Kidney (tissue), 11 donors: ENCODE measurements around the gene CSF2. TPM values are rescaled to one million over a fixed set of nuclear protein-coding genes. Genes with fewer than 3 reads are reported as not detected.
"Not testable (repeated sequence)": the region's sequence is repeated elsewhere in the genome, so short reads cannot be mapped to it uniquely, and the experiment has no call there.

Experiments
- DNase-seq, 5 donors: peaks; one replicate each; pipeline ENCODE4 v3.0.0-alpha.2; 2013 to 2020
- FAIRE-seq: peaks from 2 replicates; lab custom pipeline; 2012; peaks lifted over from hg19 to GRCh38; lab: Jason Lieb, UNC
- H3K27ac ChIP-seq, 2 donors: one replicate each; pipeline ENCODE4 v1.7.0; 2013; ENCODE audit warnings: low read depth in 2 of 2, low read length in 2 of 2, inconsistent platforms in 1 of 2
- H3K27me3 ChIP-seq: one replicate; pipeline ENCODE4 v1.7.1; 2013; ENCODE audit warnings: low read length, inconsistent platforms; ENCODE audit not compliant: control insufficient read depth, insufficient read depth
- H3K36me3 ChIP-seq, 3 donors: one replicate each; pipeline versions ENCODE4 v1.7.0 to v1.7.1; 2013; ENCODE audit warnings: low read length in 3 of 3, control low read depth in 1 of 3, inconsistent platforms in 1 of 3; ENCODE audit not compliant: insufficient read depth in 3 of 3, control insufficient read depth in 2 of 3
- H3K4me1 ChIP-seq, 3 donors: one replicate each; pipeline versions ENCODE4 v1.7.0 to v1.7.1; 2013; ENCODE audit warnings: low read length in 3 of 3, inconsistent platforms in 1 of 3, low read depth in 1 of 3; ENCODE audit not compliant: control insufficient read depth in 2 of 3, insufficient read depth in 2 of 3
- H3K4me3 ChIP-seq, 3 donors: one replicate each; pipeline versions ENCODE4 v1.7.0 to v1.8.1; 2013; ENCODE audit warnings: low read length in 3 of 3, control low read depth in 1 of 3, inconsistent platforms in 1 of 3
- H3K9ac ChIP-seq, 3 donors: one replicate each; pipeline versions ENCODE4 v1.7.0 to v1.7.1; 2013; ENCODE audit warnings: low read length in 3 of 3, control low read depth in 1 of 3, inconsistent platforms in 1 of 3
- H3K9me3 ChIP-seq, 3 donors: one replicate each; pipeline versions ENCODE4 v1.7.0 to v1.7.1; 2013; ENCODE audit warnings: low read length in 3 of 3, control low read depth in 1 of 3, inconsistent platforms in 1 of 3; ENCODE audit not compliant: control insufficient read depth in 2 of 3, insufficient read depth in 1 of 3
- intact Hi-C: fragments of 100-400 bp; cut with DNase I; formaldehyde crosslinking; loops from one replicate; pipeline ENCODE4 v1.11.1; 2022
- polyA plus RNA-seq: library from polyadenylated mRNA; stranded (reverse); fragments of 350-450 nt; fragmentation: Illumina TruSeq; extraction: RNeasy Lipid Tissue Mini Kit (QIAGEN cat#74804); gene quantifications from one replicate; pipeline ENCODE4 v1.2.3, GENCODE V29; 2014; ENCODE audit warnings: low read depth, low replicate concordance; ENCODE audit not compliant: insufficient read depth
- total RNA-seq: library from RNA; stranded (reverse); fragmentation: NEBNext Ultra II Directional; extraction: Animal tissue kit (Norgen Biotek cat#: 25700); gene quantifications from one replicate; pipeline ENCODE4 v1.2.1, GENCODE V29; 2021
- donor health status: control.
- donor health status: control.
- donor health status: DM: yes; HTN: yes; CAD: no.
- donor health status: Normal renal cell carcinoma (clear cell type).

Gene CSF2
- total and polyA plus RNA-seq, 2 donors from 2014 or later: not detected

DNA sequence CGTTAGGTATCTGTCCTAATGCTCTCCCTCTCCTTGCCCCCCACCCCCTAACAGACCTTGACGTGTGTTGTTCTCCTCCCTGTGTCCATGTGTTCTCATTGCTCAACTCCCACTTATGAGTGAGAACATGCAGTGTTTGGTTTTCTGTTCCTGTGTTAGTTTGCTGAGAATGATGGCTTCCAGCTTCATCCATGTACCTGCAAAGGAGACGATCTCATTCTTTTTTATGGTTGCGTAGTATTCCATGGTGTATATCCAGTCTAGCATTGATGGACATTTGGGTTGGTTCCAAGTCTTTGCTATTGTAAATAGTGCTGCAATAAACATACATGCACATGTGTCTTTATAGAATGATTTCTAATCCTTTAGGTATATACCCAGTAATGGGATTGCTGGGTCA lies 50.0 kb downstream of the CSF2 start:
- DNase-seq, H3K9me3 ChIP-seq, H3K27ac ChIP-seq, H3K27me3 ChIP-seq, H3K4me3 ChIP-seq, H3K4me1 ChIP-seq, intact Hi-C loops, FAIRE-seq, H3K9ac ChIP-seq, H3K36me3 ChIP-seq: not testable (repeated sequence)

Other genes with a start within 250 kb of the CSF2 start
- gene MEIKIN, start 128.1 kb upstream of the CSF2 start, total RNA-seq: 0.63 TPM
- gene MEIKIN, start 128.1 kb upstream of the CSF2 start, polyA plus RNA-seq: not detected
- gene ACSL6, start 62.1 kb upstream of the CSF2 start, total RNA-seq: 1.4 TPM
- gene ACSL6, start 62.1 kb upstream of the CSF2 start, polyA plus RNA-seq: 2.1 TPM
- not detected for gene IL3, start 13.1 kb upstream of the CSF2 start, total RNA-seq
- gene IL3, start 13.1 kb upstream of the CSF2 start, polyA plus RNA-seq: not detected
- 32.5 TPM for gene P4HA2, start 154.1 kb downstream of the CSF2 start, total RNA-seq
- gene P4HA2, start 154.1 kb downstream of the CSF2 start, polyA plus RNA-seq: 54.1 TPM
- 47.0 TPM for gene PDLIM4, start 183.9 kb downstream of the CSF2 start, total RNA-seq
- gene PDLIM4, start 183.9 kb downstream of the CSF2 start, polyA plus RNA-seq: 31.6 TPM
- gene SLC22A4, start 220.6 kb downstream of the CSF2 start, total RNA-seq: 2.4 TPM
- 7.6 TPM for gene SLC22A4, start 220.6 kb downstream of the CSF2 start, polyA plus RNA-seq